ENCODE data around the gene LNPEP.

DNA sequence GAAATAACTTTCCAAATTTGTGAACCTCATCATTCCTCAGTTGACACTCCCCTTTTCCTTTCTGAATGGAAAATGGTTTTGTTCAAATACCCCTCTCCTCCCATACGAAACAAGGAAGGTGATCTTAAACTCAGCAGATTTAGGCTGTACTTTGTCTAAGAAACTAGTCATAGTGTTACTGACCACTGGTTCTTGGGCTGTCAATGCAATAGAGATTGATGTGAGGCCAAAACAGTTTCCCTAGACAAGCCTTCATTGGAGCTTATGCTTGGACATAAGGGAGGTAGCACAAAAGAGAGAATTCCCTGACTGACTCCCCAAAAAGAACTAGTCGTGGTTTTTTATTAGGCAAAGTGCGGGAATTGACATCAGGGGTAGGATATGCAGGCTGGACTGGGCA lies 5.3 kb upstream of the LNPEP start:
- TF ChIP-seq, protein P1, sequence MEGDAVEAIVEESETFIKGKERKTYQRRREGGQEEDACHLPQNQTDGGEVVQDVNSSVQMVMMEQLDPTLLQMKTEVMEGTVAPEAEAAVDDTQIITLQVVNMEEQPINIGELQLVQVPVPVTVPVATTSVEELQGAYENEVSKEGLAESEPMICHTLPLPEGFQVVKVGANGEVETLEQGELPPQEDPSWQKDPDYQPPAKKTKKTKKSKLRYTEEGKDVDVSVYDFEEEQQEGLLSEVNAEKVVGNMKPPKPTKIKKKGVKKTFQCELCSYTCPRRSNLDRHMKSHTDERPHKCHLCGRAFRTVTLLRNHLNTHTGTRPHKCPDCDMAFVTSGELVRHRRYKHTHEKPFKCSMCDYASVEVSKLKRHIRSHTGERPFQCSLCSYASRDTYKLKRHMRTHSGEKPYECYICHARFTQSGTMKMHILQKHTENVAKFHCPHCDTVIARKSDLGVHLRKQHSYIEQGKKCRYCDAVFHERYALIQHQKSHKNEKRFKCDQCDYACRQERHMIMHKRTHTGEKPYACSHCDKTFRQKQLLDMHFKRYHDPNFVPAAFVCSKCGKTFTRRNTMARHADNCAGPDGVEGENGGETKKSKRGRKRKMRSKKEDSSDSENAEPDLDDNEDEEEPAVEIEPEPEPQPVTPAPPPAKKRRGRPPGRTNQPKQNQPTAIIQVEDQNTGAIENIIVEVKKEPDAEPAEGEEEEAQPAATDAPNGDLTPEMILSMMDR (IDR thresholded peaks at IDR 0.05; ENCODE audit: insufficient read depth, low read depth, low read length) = no peak
- no peak for TF ChIP-seq EZH2 (IDR thresholded peaks at IDR 0.05; ENCODE audit: insufficient read depth, low read length)

Data from astrocyte (in vitro differentiated cells and primary cell).